Loucy (cell line): ENCODE measurements around the gene PHF12.

Source experiments
- CTCF ChIP-seq: fragments of 200-600 bp; sonication (generic); conservative IDR thresholded peaks from 2 replicates; pipeline ENCODE4 v1.5.1; 2014; ENCODE audit warnings: mild to moderate bottlenecking, antibody characterized with exemption, low read length
- EZH2phosphoT487 ChIP-seq: fragments of 200-600 bp; IDR thresholded peaks from 2 replicates; pipeline ENCODE4 v1.6.1; 2018; ENCODE audit warnings: antibody characterized with exemption, mild to moderate bottlenecking, moderate library complexity, borderline replicate concordance

DNA sequence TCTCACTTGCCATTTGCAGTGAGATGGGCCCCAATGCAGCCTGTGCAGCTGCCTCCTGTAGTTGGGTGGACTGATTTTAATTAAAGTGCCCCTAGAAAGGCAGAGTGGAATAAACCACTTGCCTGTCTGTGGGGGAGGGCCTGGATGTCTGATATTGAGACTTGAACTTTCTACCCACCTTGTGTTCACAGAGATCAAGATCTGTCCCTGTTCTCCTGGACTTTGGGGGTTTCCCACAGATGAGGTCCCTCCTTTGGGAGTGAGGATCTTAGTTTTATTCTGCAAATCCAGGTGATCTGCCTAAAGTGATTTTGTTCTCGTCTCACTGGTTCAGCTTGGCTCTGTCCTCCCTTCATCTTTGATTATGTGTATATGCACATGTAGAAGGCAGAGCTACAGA, 40.8 kb downstream of the PHF12 start:
- no peak for TF ChIP-seq CTCF
- TF ChIP-seq EZH2phosphoT487: no peak
